ENCODE data around the gene IL36G. TPM values are rescaled to one million over a fixed set of nuclear protein-coding genes. Genes with fewer than 3 reads are reported as not detected.

The IL36G gene
- total and polyA plus RNA-seq, 2 experiments from 2014 or later = 0.30 TPM; not detected in 1

DNA sequence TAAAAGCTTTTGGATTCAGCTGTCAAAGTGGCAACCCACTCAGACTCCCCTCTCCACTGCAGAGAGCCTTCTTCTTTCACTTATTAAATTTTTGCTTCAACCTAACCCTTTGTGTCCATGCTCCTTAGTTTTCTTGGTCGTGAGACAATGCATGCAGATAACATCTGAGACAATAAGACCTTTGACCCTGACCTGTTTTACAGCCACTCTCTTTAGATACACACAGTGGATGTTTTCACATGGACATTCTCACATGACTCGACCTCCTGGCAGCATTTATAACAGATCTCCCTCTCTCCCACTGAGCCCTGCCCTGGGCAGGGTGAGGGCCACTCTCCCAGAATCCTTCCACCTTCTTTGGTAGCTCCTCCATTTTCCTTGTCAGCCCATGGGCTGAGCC, 30.4 kb upstream of the IL36G start:
- DNase-seq (ENCODE audit: low read depth in 1 of 2, low spot score in 1 of 2) = no peak
- Histone ChIP-seq H3K9me3 (ENCODE audit: low read depth) (no peaks in the 10 kb centered on the region), H3K36me3 (no peaks in the 10 kb centered on the region), H3K27ac (no peak overlapping the region), H3K27me3 (no peaks in the 10 kb centered on the region), H3K4me1 (ENCODE audit: low read depth) (no peaks in the 10 kb centered on the region), H3K4me3 (no peak overlapping the region)
- TF ChIP-seq, protein P1, sequence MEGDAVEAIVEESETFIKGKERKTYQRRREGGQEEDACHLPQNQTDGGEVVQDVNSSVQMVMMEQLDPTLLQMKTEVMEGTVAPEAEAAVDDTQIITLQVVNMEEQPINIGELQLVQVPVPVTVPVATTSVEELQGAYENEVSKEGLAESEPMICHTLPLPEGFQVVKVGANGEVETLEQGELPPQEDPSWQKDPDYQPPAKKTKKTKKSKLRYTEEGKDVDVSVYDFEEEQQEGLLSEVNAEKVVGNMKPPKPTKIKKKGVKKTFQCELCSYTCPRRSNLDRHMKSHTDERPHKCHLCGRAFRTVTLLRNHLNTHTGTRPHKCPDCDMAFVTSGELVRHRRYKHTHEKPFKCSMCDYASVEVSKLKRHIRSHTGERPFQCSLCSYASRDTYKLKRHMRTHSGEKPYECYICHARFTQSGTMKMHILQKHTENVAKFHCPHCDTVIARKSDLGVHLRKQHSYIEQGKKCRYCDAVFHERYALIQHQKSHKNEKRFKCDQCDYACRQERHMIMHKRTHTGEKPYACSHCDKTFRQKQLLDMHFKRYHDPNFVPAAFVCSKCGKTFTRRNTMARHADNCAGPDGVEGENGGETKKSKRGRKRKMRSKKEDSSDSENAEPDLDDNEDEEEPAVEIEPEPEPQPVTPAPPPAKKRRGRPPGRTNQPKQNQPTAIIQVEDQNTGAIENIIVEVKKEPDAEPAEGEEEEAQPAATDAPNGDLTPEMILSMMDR (IDR thresholded peaks at IDR 0.05; ENCODE audit: low read depth, low read length) = no peak

DNA sequence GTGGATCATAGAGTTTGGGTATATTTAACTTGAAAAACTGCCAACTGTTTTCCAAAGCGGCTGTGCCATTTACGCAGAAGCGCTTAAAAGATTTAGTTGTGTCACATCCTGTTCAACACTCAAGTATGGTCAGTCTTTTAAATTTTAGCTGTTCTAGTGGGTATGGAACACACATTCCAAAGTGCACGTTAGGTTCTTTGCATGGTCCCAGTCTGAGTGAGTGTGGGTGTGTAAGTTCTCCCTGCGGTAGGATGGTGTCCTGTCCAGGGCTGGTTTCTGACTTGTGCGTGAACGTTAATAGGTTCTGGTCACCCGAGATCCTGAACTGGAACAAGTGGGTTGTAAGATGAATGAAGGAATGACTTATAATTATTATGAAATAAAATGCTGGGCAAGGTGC, 28.4 kb upstream of the IL36G start:
- DNase-seq (ENCODE audit: low read depth in 1 of 2, low spot score in 1 of 2) = no peak
- no peaks in the 10 kb centered on the region for H3K4me1 ChIP-seq (ENCODE audit: low read depth)
- no peaks in the 10 kb centered on the region for H3K9me3 ChIP-seq (ENCODE audit: low read depth)
- H3K27ac ChIP-seq = no peak overlapping the region
- no peak overlapping the region for H3K4me3 ChIP-seq
- no peaks in the 10 kb centered on the region for H3K36me3 ChIP-seq
- no peaks in the 10 kb centered on the region for H3K27me3 ChIP-seq
- TF ChIP-seq, protein P1 (IDR thresholded peaks at IDR 0.05; ENCODE audit: low read depth, low read length) = no peak

DNA sequence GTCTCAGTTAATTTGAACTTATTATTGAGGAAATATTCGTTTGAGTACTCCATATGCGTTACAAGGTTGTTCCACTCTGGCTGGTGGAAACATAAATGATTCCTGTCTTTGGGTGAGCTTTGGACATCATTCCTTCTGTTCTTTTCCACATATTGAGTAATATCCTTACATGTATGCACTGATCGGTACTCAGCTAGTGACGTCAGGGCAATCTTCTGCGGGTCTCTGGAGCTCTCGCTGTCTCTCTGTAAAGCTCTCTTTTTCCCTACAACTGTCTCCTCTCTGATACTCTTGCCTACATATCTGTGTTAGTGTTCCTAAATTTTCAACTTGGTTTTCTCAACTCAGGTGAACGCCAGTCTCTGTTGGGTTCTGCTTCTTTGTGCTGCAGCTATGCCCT, 23.4 kb upstream of the IL36G start:
- Histone ChIP-seq H3K27ac (no peak overlapping the region), H3K9me3 (ENCODE audit: low read depth) (no peaks in the 10 kb centered on the region), H3K27me3 (peaks cover 7% of the 10 kb centered on the region), H3K4me1 (ENCODE audit: low read depth) (no peaks in the 10 kb centered on the region), H3K36me3 (no peaks in the 10 kb centered on the region), H3K4me3 (no peak overlapping the region)
- TF ChIP-seq, protein P1 (IDR thresholded peaks at IDR 0.05; ENCODE audit: low read depth, low read length) = no peak
- no peak for DNase-seq (ENCODE audit: low read depth in 1 of 2, low spot score in 1 of 2)

DNA sequence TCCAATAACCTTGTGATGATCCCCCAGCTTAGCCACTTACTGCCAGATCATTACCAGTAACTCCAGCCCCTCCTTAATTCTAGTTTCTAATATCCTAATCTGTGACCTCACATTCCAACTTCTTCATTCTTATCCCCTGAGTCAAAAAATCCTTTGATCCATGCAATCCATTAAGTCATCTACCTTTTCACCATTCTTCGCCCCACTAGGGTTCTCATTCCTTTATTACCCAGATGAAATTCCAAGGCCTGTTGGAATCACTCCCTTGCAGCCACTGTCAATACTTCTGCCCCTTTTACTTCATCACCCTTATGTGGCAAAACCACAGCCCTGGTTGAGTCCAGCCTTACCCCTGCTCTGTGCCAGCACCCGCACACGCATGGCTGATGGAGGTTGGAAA, 20.3 kb upstream of the IL36G start:
- Histone ChIP-seq H3K9me3 (ENCODE audit: low read depth) (no peaks in the 10 kb centered on the region), H3K36me3 (no peaks in the 10 kb centered on the region), H3K4me3 (no peak overlapping the region), H3K27ac (no peak overlapping the region), H3K27me3 (peaks cover 7% of the 10 kb centered on the region), H3K4me1 (ENCODE audit: low read depth) (no peaks in the 10 kb centered on the region)
- TF ChIP-seq, protein P1 (IDR thresholded peaks at IDR 0.05; ENCODE audit: low read depth, low read length) = no peak
- no peak for DNase-seq (ENCODE audit: low read depth in 1 of 2, low spot score in 1 of 2)

DNA sequence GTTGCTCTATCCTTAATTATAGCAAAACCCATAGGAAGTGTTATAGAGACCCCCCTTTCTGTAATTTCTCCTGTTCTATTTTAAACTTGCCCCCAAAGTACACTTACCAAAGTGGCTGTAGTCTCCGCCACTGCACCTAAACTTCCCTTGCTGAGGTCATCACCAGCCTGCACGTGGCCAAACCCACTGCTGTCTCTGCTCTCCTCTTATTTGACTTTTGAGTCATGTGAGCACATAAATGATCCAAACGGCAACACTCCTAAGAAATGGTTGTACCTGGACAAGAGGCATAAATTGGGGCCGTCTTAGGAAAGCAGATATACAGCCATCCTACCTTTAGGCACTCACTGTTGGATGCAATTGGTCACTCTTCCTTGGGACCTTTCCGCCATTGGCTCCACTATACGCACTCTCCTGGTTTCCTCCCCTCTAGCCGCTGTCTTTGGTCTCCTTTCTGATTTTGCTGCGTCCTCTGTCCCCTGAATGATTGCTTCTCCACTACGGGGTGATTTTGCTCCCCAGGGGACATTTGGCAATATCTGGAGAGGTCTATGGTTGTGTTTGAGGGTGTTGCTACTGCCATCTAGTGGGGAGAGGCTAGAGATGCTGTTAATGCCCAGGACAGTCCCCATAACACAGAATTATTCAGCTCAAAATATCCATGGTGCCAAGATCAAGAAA, 19.2 kb upstream of the IL36G start:
- no peaks in the 10 kb centered on the region for H3K4me1 ChIP-seq (ENCODE audit: low read depth)
- no peak overlapping the region for H3K4me3 ChIP-seq
- no peak overlapping the region for H3K27ac ChIP-seq
- peaks cover 7% of the 10 kb centered on the region for H3K27me3 ChIP-seq
- TF ChIP-seq, protein P1 (IDR thresholded peaks at IDR 0.05; ENCODE audit: low read depth, low read length) = peak; percentile 94
- H3K9me3 ChIP-seq (ENCODE audit: low read depth) = no peaks in the 10 kb centered on the region
- DNase-seq (ENCODE audit: low read depth in 1 of 2, low spot score in 1 of 2) = peak; percentile 52 to 78
- H3K36me3 ChIP-seq = no peaks in the 10 kb centered on the region
